ENCODE results near the gene VMA21.

Gene VMA21

GRCh38 chrX:151402719-151403390 lies 5.8 kb downstream of the VMA21 start:
- Histone ChIP-seq H3K27ac (ENCODE audit: insufficient read depth in 1 of 2, low read depth in 1 of 2, low read length in 2 of 2, poor library complexity in 1 of 2, severe bottlenecking in 2 of 2) (no peak overlapping the region), H3K27me3 (replicated peaks in 2 of 5; ENCODE audit: control insufficient read depth in 4 of 5, insufficient read depth in 5 of 5, low read length in 4 of 5) (no peaks in the 10 kb centered on the region), H3K9me3 (ENCODE audit: control extremely low read depth in 1 of 5, control insufficient read depth in 4 of 5, insufficient read depth in 2 of 5, low read depth in 1 of 5, low read length in 4 of 5) (no peaks in the 10 kb centered on the region), H3K4me1 (ENCODE audit: control extremely low read depth in 1 of 4, control insufficient read depth in 4 of 4, insufficient read depth in 4 of 4, low read length in 3 of 4) (peaks cover 0 to 14% (median 4%) of the 10 kb centered on the region in 4 experiments), H3K36me3 (ENCODE audit: control insufficient read depth in 4 of 4, insufficient read depth in 4 of 4, low read length in 3 of 4) (peaks cover 2 to 10% (median 5%) of the 10 kb centered on the region in 4 experiments), H3K4me3 (ENCODE audit: control insufficient read depth in 1 of 7, extremely low read depth in 1 of 7, insufficient read depth in 4 of 7, low read depth in 2 of 7, low read length in 6 of 7) (no peak overlapping the region)
- 83% methylated on average over 19 of the region's 22 CpGs for WGBS (ENCODE audit: insufficient coverage)
- no peak for DNase-seq
- CTCF ChIA-PET = no interaction called here
- POLR2A ChIA-PET = no interaction called here

GRCh38 chrX:151416579-151416978 lies 19.6 kb downstream of the VMA21 start:
- Histone ChIP-seq H3K36me3 (ENCODE audit: control insufficient read depth in 4 of 4, insufficient read depth in 4 of 4, low read length in 3 of 4) (no peaks in the 10 kb centered on the region), H3K4me3 (ENCODE audit: control insufficient read depth in 1 of 7, extremely low read depth in 1 of 7, insufficient read depth in 4 of 7, low read depth in 2 of 7, low read length in 6 of 7) (no peak overlapping the region), H3K27ac (ENCODE audit: insufficient read depth in 1 of 2, low read depth in 1 of 2, low read length in 2 of 2, poor library complexity in 1 of 2, severe bottlenecking in 2 of 2) (no peak overlapping the region), H3K9me3 (ENCODE audit: control extremely low read depth in 1 of 5, control insufficient read depth in 4 of 5, insufficient read depth in 2 of 5, low read depth in 1 of 5, low read length in 4 of 5) (no peaks in the 10 kb centered on the region), H3K27me3 (replicated peaks in 2 of 5; ENCODE audit: control insufficient read depth in 4 of 5, insufficient read depth in 5 of 5, low read length in 4 of 5) (no peaks in the 10 kb centered on the region), H3K4me1 (ENCODE audit: control extremely low read depth in 1 of 4, control insufficient read depth in 4 of 4, insufficient read depth in 4 of 4, low read length in 3 of 4) (no peaks in the 10 kb centered on the region)
- CTCF ChIA-PET = no interaction called here
- POLR2A ChIA-PET = no interaction called here
- WGBS (ENCODE audit: insufficient coverage) = 67% methylated on average over 1 of the region's 3 CpGs
- DNase-seq = no peak

- H3K27me3 ChIP-seq (replicated peaks in 2 of 5; ENCODE audit: control insufficient read depth in 4 of 5, insufficient read depth in 5 of 5, low read length in 4 of 5) = no peaks in the 10 kb centered on the region
- no peaks in the 10 kb centered on the region for H3K9me3 ChIP-seq (ENCODE audit: control extremely low read depth in 1 of 5, control insufficient read depth in 4 of 5, insufficient read depth in 2 of 5, low read depth in 1 of 5, low read length in 4 of 5)
- no peak for DNase-seq
- CTCF ChIA-PET = no interaction called here
- no peaks in the 10 kb centered on the region for H3K36me3 ChIP-seq (ENCODE audit: control insufficient read depth in 4 of 4, insufficient read depth in 4 of 4, low read length in 3 of 4)
- H3K27ac ChIP-seq (ENCODE audit: insufficient read depth in 1 of 2, low read depth in 1 of 2, low read length in 2 of 2, poor library complexity in 1 of 2, severe bottlenecking in 2 of 2) = no peak overlapping the region
- no peak overlapping the region for H3K4me3 ChIP-seq (ENCODE audit: control insufficient read depth in 1 of 7, extremely low read depth in 1 of 7, insufficient read depth in 4 of 7, low read depth in 2 of 7, low read length in 6 of 7)
- WGBS (ENCODE audit: insufficient coverage) = 100% methylated on average over 2 of the region's 3 CpGs
- POLR2A ChIA-PET = no interaction called here
- no peaks in the 10 kb centered on the region for H3K4me1 ChIP-seq (ENCODE audit: control extremely low read depth in 1 of 4, control insufficient read depth in 4 of 4, insufficient read depth in 4 of 4, low read length in 3 of 4)
Measured at GRCh38 chrX:151419782-151420181, 22.8 kb downstream of the VMA21 start.

- Histone ChIP-seq H3K27ac (ENCODE audit: insufficient read depth in 1 of 2, low read depth in 1 of 2, low read length in 2 of 2, poor library complexity in 1 of 2, severe bottlenecking in 2 of 2) (no peak overlapping the region), H3K27me3 (replicated peaks in 2 of 5; ENCODE audit: control insufficient read depth in 4 of 5, insufficient read depth in 5 of 5, low read length in 4 of 5) (peaks cover 0 to 2% (median 0%) of the 10 kb centered on the region in 5 experiments)
Measured at GRCh38 chrX:151424505-151424904, 27.5 kb downstream of the VMA21 start.

DNA sequence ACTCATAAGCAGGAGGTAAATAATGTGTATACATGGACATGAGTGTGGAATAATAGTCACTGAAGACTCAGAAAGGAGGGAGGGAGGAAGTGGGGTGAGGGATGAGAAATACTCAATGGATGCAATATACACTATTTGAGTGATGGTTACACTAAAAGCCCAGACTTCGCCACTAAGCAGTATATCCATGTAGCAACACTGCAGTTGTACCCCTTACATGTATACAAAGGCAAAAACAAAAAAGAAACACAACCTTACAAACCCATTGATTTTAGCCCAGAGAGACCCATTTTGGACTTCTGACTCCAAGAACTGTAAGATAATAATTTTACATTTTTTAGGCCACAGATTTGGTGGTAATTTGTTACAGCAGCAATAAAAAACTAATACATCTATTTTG lies 51.5 kb downstream of the VMA21 start:
- H3K4me3 ChIP-seq (ENCODE audit: control insufficient read depth in 1 of 7, extremely low read depth in 1 of 7, insufficient read depth in 4 of 7, low read depth in 2 of 7, low read length in 6 of 7) = no peak overlapping the region
- H3K36me3 ChIP-seq (ENCODE audit: control insufficient read depth in 4 of 4, insufficient read depth in 4 of 4, low read length in 3 of 4) = no peaks in the 10 kb centered on the region
- POLR2A ChIA-PET = no interaction called here
- DNase-seq = peak in 1 of 3 donors; percentile 1
- H3K9me3 ChIP-seq (ENCODE audit: control extremely low read depth in 1 of 5, control insufficient read depth in 4 of 5, insufficient read depth in 2 of 5, low read depth in 1 of 5, low read length in 4 of 5) = no peaks in the 10 kb centered on the region
- no peaks in the 10 kb centered on the region for H3K4me1 ChIP-seq (ENCODE audit: control extremely low read depth in 1 of 4, control insufficient read depth in 4 of 4, insufficient read depth in 4 of 4, low read length in 3 of 4)
- no peak overlapping the region for H3K27ac ChIP-seq (ENCODE audit: insufficient read depth in 1 of 2, low read depth in 1 of 2, low read length in 2 of 2, poor library complexity in 1 of 2, severe bottlenecking in 2 of 2)
- no peaks in the 10 kb centered on the region for H3K27me3 ChIP-seq (replicated peaks in 2 of 5; ENCODE audit: control insufficient read depth in 4 of 5, insufficient read depth in 5 of 5, low read length in 4 of 5)
- WGBS (ENCODE audit: insufficient coverage) = no CpG with 5 or more reads among the region's 1 CpG
- CTCF ChIA-PET = no interaction called here

More at GRCh38 chrX:151424505-151424904, 27.5 kb downstream of the VMA21 start:
- H3K4me1 ChIP-seq (ENCODE audit: control extremely low read depth in 1 of 4, control insufficient read depth in 4 of 4, insufficient read depth in 4 of 4, low read length in 3 of 4) = no peaks in the 10 kb centered on the region
- H3K4me3 ChIP-seq (ENCODE audit: control insufficient read depth in 1 of 7, extremely low read depth in 1 of 7, insufficient read depth in 4 of 7, low read depth in 2 of 7, low read length in 6 of 7) = no peak overlapping the region
- 100% methylated on average over 1 of the region's 2 CpGs for WGBS (ENCODE audit: insufficient coverage)
- DNase-seq = no peak
- H3K9me3 ChIP-seq (ENCODE audit: control extremely low read depth in 1 of 5, control insufficient read depth in 4 of 5, insufficient read depth in 2 of 5, low read depth in 1 of 5, low read length in 4 of 5) = no peaks in the 10 kb centered on the region
- no peaks in the 10 kb centered on the region for H3K36me3 ChIP-seq (ENCODE audit: control insufficient read depth in 4 of 4, insufficient read depth in 4 of 4, low read length in 3 of 4)
- POLR2A ChIA-PET = no interaction called here
- CTCF ChIA-PET = no interaction called here

DNA sequence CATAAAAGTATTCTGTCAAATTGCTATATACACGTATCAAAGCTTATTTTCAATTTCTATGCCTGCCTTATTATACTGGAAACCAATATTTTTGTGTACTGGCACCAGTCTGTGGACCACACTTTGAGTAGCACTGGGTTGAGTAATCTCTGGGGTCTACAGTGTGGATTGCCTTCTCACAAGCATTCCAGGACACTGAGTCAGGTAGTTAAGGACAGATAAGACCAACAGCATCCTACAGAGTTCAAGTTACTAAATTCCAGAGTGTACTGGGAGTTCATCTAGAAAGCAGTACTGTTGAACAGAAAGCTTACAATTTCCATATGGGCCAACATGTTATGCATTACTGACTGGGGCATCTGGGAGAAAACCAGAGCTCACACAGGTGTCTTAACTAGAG lies 61.8 kb downstream of the VMA21 start:
- Histone ChIP-seq H3K4me1 (ENCODE audit: control extremely low read depth in 1 of 4, control insufficient read depth in 4 of 4, insufficient read depth in 4 of 4, low read length in 3 of 4) (no peaks in the 10 kb centered on the region), H3K27me3 (replicated peaks in 2 of 5; ENCODE audit: control insufficient read depth in 4 of 5, insufficient read depth in 5 of 5, low read length in 4 of 5) (no peaks in the 10 kb centered on the region), H3K4me3 (ENCODE audit: control insufficient read depth in 1 of 7, extremely low read depth in 1 of 7, insufficient read depth in 4 of 7, low read depth in 2 of 7, low read length in 6 of 7) (no peak overlapping the region), H3K36me3 (ENCODE audit: control insufficient read depth in 4 of 4, insufficient read depth in 4 of 4, low read length in 3 of 4) (no peaks in the 10 kb centered on the region), H3K9me3 (ENCODE audit: control extremely low read depth in 1 of 5, control insufficient read depth in 4 of 5, insufficient read depth in 2 of 5, low read depth in 1 of 5, low read length in 4 of 5) (no peaks in the 10 kb centered on the region), H3K27ac (ENCODE audit: insufficient read depth in 1 of 2, low read depth in 1 of 2, low read length in 2 of 2, poor library complexity in 1 of 2, severe bottlenecking in 2 of 2) (no peak overlapping the region)
- CTCF ChIA-PET = no interaction called here
- DNase-seq = no peak
- POLR2A ChIA-PET = no interaction called here
- 83% methylated on average over 1 of the region's 1 CpG for WGBS (ENCODE audit: insufficient coverage)

Data from common myeloid progenitor, CD34-positive (primary cell).